HUES64 (cell line): ENCODE measurements around the gene ULBP1.
"Not testable (repeated sequence)": the region's sequence is repeated elsewhere in the genome, so short reads cannot be mapped to it uniquely, and the experiment has no call there.

Experiments
- H3K27ac ChIP-seq: 2 replicates; pipeline ENCODE4 v1.7.0; 2013; ENCODE audit warnings: low read depth, low read length, inconsistent platforms
- H3K27me3 ChIP-seq: 2 replicates; pipeline ENCODE4 v1.6.1; 2013; ENCODE audit warnings: mild to moderate bottlenecking, low read length; ENCODE audit not compliant: insufficient read depth
- H3K36me3 ChIP-seq: 2 replicates; pipeline ENCODE4 v1.6.1; 2013; ENCODE audit warnings: mild to moderate bottlenecking, low read length; ENCODE audit not compliant: insufficient read depth
- H3K4me1 ChIP-seq: 2 replicates; pipeline ENCODE4 v1.6.1; 2013; ENCODE audit warnings: mild to moderate bottlenecking, low read length, moderate library complexity; ENCODE audit not compliant: insufficient read depth
- H3K4me3 ChIP-seq: 2 replicates; pipeline ENCODE4 v1.5.1; 2013; ENCODE audit warnings: mild to moderate bottlenecking, low read length, moderate library complexity
- H3K9ac ChIP-seq: 2 replicates; pipeline ENCODE4 v1.6.1; 2013; ENCODE audit warnings: mild to moderate bottlenecking, low read depth, low read length
- H3K9me3 ChIP-seq: 2 replicates; pipeline ENCODE4 v1.6.1; 2013; ENCODE audit warnings: low read depth, low read length; ENCODE audit not compliant: insufficient read depth
- WGBS: fragments of 150-250, 120-280 bp; methylation state at CpG from one replicate; pipeline ENCODE4 v1.1.7; 2013; ENCODE audit warnings: missing lambda C conversion rate; 5-methylcytosine and 5-hydroxymethylcytosine counted together

ULBP1 gene

GRCh38 chr6:149999636-150000035, 35.9 kb downstream of the ULBP1 start:
- H3K27me3 ChIP-seq, result peaks cover 58% of the 10 kb centered on the region
- WGBS, result 87% methylated on average over 2 of the region's 2 CpGs

GRCh38 chr6:150001295-150002008, 37.7 kb downstream of the ULBP1 start:
- WGBS, result 94% methylated on average over 3 of the region's 3 CpGs
- Histone ChIP-seq H3K4me1 (no peaks in the 10 kb centered on the region), H3K27me3 (peaks cover 52% of the 10 kb centered on the region)

More at GRCh38 chr6:149999636-150000035, 35.9 kb downstream of the ULBP1 start:
- Histone ChIP-seq H3K4me1 (no peaks in the 10 kb centered on the region), H3K9me3 (no peaks in the 10 kb centered on the region), H3K36me3 (no peaks in the 10 kb centered on the region), H3K9ac (no peak overlapping the region), H3K27ac (no peak overlapping the region), H3K4me3 (no peak overlapping the region)

GRCh38 chr6:150002710-150003109, 39.0 kb downstream of the ULBP1 start:
- H3K9ac ChIP-seq, result no peak overlapping the region
- H3K4me3 ChIP-seq, result no peak overlapping the region
- no peaks in the 10 kb centered on the region for H3K4me1 ChIP-seq
- H3K9me3 ChIP-seq, result no peaks in the 10 kb centered on the region
- 92% methylated on average over 2 of the region's 2 CpGs for WGBS
- no peak overlapping the region for H3K27ac ChIP-seq
- peaks cover 52% of the 10 kb centered on the region for H3K27me3 ChIP-seq
- H3K36me3 ChIP-seq, result no peaks in the 10 kb centered on the region

More at GRCh38 chr6:150001295-150002008, 37.7 kb downstream of the ULBP1 start:
- no peaks in the 10 kb centered on the region for H3K9me3 ChIP-seq
- H3K9ac ChIP-seq, result no peak overlapping the region
- no peaks in the 10 kb centered on the region for H3K36me3 ChIP-seq
- H3K4me3 ChIP-seq, result no peak overlapping the region
- no peak overlapping the region for H3K27ac ChIP-seq

GRCh38 chr6:150003599-150003998, 39.9 kb downstream of the ULBP1 start:
- not testable (repeated sequence) for H3K27ac ChIP-seq, H3K9ac ChIP-seq, H3K36me3 ChIP-seq, H3K4me3 ChIP-seq, H3K4me1 ChIP-seq, H3K9me3 ChIP-seq
- peaks cover 56% of the 10 kb centered on the region for H3K27me3 ChIP-seq
- WGBS, result 75% methylated on average over 3 of the region's 3 CpGs

- no peak overlapping the region; the same call in 1 of the 2 replicates for H3K27ac ChIP-seq
- peak overlapping the region; percentile 88 for H3K4me3 ChIP-seq
- H3K9me3 ChIP-seq, result no peaks in the 10 kb centered on the region
- peaks cover 63% of the 10 kb centered on the region for H3K27me3 ChIP-seq
- no peaks in the 10 kb centered on the region for H3K4me1 ChIP-seq
- 31% methylated on average over 14 of the region's 14 CpGs for WGBS
- H3K9ac ChIP-seq, result peak overlapping the region; percentile 66; the same call in 1 of the 2 replicates
- no peaks in the 10 kb centered on the region for H3K36me3 ChIP-seq
Measured at GRCh38 chr6:150004101-150004782, 40.5 kb downstream of the ULBP1 start.

GRCh38 chr6:150004783-150005717, 41.3 kb downstream of the ULBP1 start:
- H3K27ac ChIP-seq, result peak overlapping the region; percentile 76
- H3K4me1 ChIP-seq, result no peaks in the 10 kb centered on the region
- H3K4me3 ChIP-seq, result peak overlapping the region; percentile 88
- no peaks in the 10 kb centered on the region for H3K36me3 ChIP-seq
- H3K27me3 ChIP-seq, result peaks cover 71% of the 10 kb centered on the region
- WGBS, result under 1% methylated on average over 78 of the region's 79 CpGs
- H3K9ac ChIP-seq, result peak overlapping the region; percentile 66; the same call in 1 of the 2 replicates
- H3K9me3 ChIP-seq, result no peaks in the 10 kb centered on the region

- Histone ChIP-seq H3K36me3 (no peaks in the 10 kb centered on the region), H3K9me3 (no peaks in the 10 kb centered on the region), H3K27me3 (peaks cover 76% of the 10 kb centered on the region), H3K4me1 (no peaks in the 10 kb centered on the region), H3K9ac (no peak overlapping the region), H3K27ac (no peak overlapping the region), H3K4me3 (peak overlapping the region; percentile 88)
- 70% methylated on average over 14 of the region's 14 CpGs for WGBS
Measured at GRCh38 chr6:150005761-150006651, 42.3 kb downstream of the ULBP1 start.

- H3K9ac ChIP-seq, result no peak overlapping the region
- H3K4me1 ChIP-seq, result no peaks in the 10 kb centered on the region
- no peaks in the 10 kb centered on the region for H3K9me3 ChIP-seq
- WGBS, result 73% methylated on average over 6 of the region's 7 CpGs
- no peak overlapping the region for H3K27ac ChIP-seq
- H3K36me3 ChIP-seq, result no peaks in the 10 kb centered on the region
- H3K4me3 ChIP-seq, result no peak overlapping the region
- peaks cover 80% of the 10 kb centered on the region for H3K27me3 ChIP-seq
Measured at GRCh38 chr6:150006961-150007464, 43.3 kb downstream of the ULBP1 start.

- WGBS, result 57% methylated on average over 9 of the region's 9 CpGs
- Histone ChIP-seq H3K27ac (no peak overlapping the region), H3K9ac (no peak overlapping the region), H3K4me1 (no peaks in the 10 kb centered on the region), H3K4me3 (no peak overlapping the region), H3K9me3 (no peaks in the 10 kb centered on the region), H3K36me3 (no peaks in the 10 kb centered on the region), H3K27me3 (peaks cover 82% of the 10 kb centered on the region)
Measured at GRCh38 chr6:150008588-150008987, 44.8 kb downstream of the ULBP1 start.
